GM18858 (cell line): ENCODE measurements around the gene ATXN7L2.

Source experiments
- ATAC-seq: cut with Tn5 transposase; IDR thresholded peaks from one replicate; pipeline ENCODE4 v1.9.1; 2021; ENCODE audit not compliant: unreplicated experiment

Gene ATXN7L2

GRCh38 chr1:109476825-109477224 is 6.9 kb upstream of the ATXN7L2 start:
- ATAC-seq: no peak

- ATAC-seq: no peak
Measured at GRCh38 chr1:109477821-109478220, 5.9 kb upstream of the ATXN7L2 start.

GRCh38 chr1:109478806-109479205 is 4.9 kb upstream of the ATXN7L2 start:
- no peak for ATAC-seq

GRCh38 chr1:109479311-109479710 is 4.4 kb upstream of the ATXN7L2 start:
- no peak for ATAC-seq

- ATAC-seq: no peak
Measured at GRCh38 chr1:109479901-109480300, 3.8 kb upstream of the ATXN7L2 start.

GRCh38 chr1:109481646-109482045 is 2.1 kb upstream of the ATXN7L2 start:
- no peak for ATAC-seq

GRCh38 chr1:109482242-109482641 is 1.5 kb upstream of the ATXN7L2 start:
- ATAC-seq: no peak

- peak; percentile 13 for ATAC-seq
Measured at GRCh38 chr1:109482791-109483671, 674 bp upstream of the ATXN7L2 start.

GRCh38 chr1:109484519-109484975 is 842 bp downstream of the ATXN7L2 start:
- ATAC-seq: no peak

- no peak for ATAC-seq
Measured at GRCh38 chr1:109485001-109485400, 1.3 kb downstream of the ATXN7L2 start.

GRCh38 chr1:109487261-109487660 is 3.6 kb downstream of the ATXN7L2 start:
- ATAC-seq: no peak

GRCh38 chr1:109488201-109488600 is 4.5 kb downstream of the ATXN7L2 start:
- no peak for ATAC-seq

GRCh38 chr1:109488696-109489095 is 5.0 kb downstream of the ATXN7L2 start:
- ATAC-seq: no peak

- peak; percentile 32 for ATAC-seq
Measured at GRCh38 chr1:109490029-109490933, 6.6 kb downstream of the ATXN7L2 start.

- ATAC-seq: no peak
Measured at GRCh38 chr1:109490934-109491302, 7.2 kb downstream of the ATXN7L2 start.

- no peak for ATAC-seq
Measured at GRCh38 chr1:109491372-109491771, 7.7 kb downstream of the ATXN7L2 start.

GRCh38 chr1:109492779-109493178 is 9.1 kb downstream of the ATXN7L2 start:
- no peak for ATAC-seq

- no peak for ATAC-seq
Measured at GRCh38 chr1:109493227-109493626, 9.5 kb downstream of the ATXN7L2 start.

GRCh38 chr1:109493805-109494539 is 10.3 kb downstream of the ATXN7L2 start, which contains the start of gene CYB561D1:
Gene CYB561D1 (plus strand): TSS chr1:109494094. CDS start chr1:109494140, 46 bp downstream.
- ATAC-seq: peak; percentile 73

GRCh38 chr1:109495738-109496137 is 12.0 kb downstream of the ATXN7L2 start:
- no peak for ATAC-seq
